HFFc6 (cell line): Measurements from ENCODE around the gene C20orf144. TPM values are rescaled to one million over a fixed set of nuclear protein-coding genes. Genes with fewer than 3 reads are reported as not detected.
A peak's percentile ranks its signal among the peaks of the same experiment; 100 is the strongest.

Source experiments
- DNase-seq: peaks from one replicate; pipeline ENCODE4 v3.0.0-alpha.2; 2018
- H3K27ac Mint-ChIP-seq: 2 replicates; pipeline ENCODE4 v1.8.0; 2020; ENCODE audit warnings: mild to moderate bottlenecking, mixed read lengths
- H3K27me3 Mint-ChIP-seq: 2 replicates; pipeline ENCODE4 v1.8.0; 2021; ENCODE audit warnings: mild to moderate bottlenecking, moderate library complexity, mixed read lengths; ENCODE audit not compliant: insufficient read depth
- H3K36me3 Mint-ChIP-seq: 2 replicates; pipeline ENCODE4 v1.8.0; 2021; ENCODE audit warnings: low read depth, mixed read lengths
- H3K4me1 Mint-ChIP-seq: 2 replicates; pipeline ENCODE4 v1.8.0; 2020; ENCODE audit warnings: low read depth, mixed read lengths
- H3K4me3 Mint-ChIP-seq: 2 replicates; pipeline ENCODE4 v1.8.0; 2020; ENCODE audit warnings: mild to moderate bottlenecking, moderate library complexity, mixed read lengths
- H3K9me3 Mint-ChIP-seq: 2 replicates; pipeline ENCODE4 v1.8.0; 2020; ENCODE audit warnings: mild to moderate bottlenecking, mixed read lengths
- total RNA-seq, 6 experiments: library from RNA; stranded (reverse); fragmentation: NEBNext Ultra II Directional; extraction: Animal tissue kit (Norgen Biotek cat#: 25700); gene quantifications; 2 replicates in 1 of 6; 3 replicates in 5 of 6; pipeline ENCODE4 v1.2.3, GENCODE V29; 2021
- TF ChIP-seq, protein P1 (sequence below): fragments of 200-600 bp; sonication (generic); IDR thresholded peaks from 2 replicates; pipeline ENCODE4 v1.5.0; 2021; ENCODE audit warnings: antibody characterized with exemption, mild to moderate bottlenecking

The C20orf144 gene
- total RNA-seq, 6 experiments from 2014 or later: 0.10 to 0.31 (median 0.23) TPM; not detected in 1

GRCh38 chr20:33667245-33667675 lies 5.1 kb downstream of the C20orf144 start:
- TF ChIP-seq, protein P1, sequence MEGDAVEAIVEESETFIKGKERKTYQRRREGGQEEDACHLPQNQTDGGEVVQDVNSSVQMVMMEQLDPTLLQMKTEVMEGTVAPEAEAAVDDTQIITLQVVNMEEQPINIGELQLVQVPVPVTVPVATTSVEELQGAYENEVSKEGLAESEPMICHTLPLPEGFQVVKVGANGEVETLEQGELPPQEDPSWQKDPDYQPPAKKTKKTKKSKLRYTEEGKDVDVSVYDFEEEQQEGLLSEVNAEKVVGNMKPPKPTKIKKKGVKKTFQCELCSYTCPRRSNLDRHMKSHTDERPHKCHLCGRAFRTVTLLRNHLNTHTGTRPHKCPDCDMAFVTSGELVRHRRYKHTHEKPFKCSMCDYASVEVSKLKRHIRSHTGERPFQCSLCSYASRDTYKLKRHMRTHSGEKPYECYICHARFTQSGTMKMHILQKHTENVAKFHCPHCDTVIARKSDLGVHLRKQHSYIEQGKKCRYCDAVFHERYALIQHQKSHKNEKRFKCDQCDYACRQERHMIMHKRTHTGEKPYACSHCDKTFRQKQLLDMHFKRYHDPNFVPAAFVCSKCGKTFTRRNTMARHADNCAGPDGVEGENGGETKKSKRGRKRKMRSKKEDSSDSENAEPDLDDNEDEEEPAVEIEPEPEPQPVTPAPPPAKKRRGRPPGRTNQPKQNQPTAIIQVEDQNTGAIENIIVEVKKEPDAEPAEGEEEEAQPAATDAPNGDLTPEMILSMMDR: no peak
- DNase-seq: no peak
- Mint-ChIP-seq H3K36me3 (0 out of 2 replicates have a peak, but pooled peaks cover 4% of the 10 kb centered on the region), H3K27me3 (peaks cover 2% of the 10 kb centered on the region), H3K27ac (peak overlapping the region; percentile 75), H3K4me3 (peak overlapping the region; percentile 79), H3K9me3 (no peaks in the 10 kb centered on the region), H3K4me1 (peaks cover 65% of the 10 kb centered on the region)

DNA sequence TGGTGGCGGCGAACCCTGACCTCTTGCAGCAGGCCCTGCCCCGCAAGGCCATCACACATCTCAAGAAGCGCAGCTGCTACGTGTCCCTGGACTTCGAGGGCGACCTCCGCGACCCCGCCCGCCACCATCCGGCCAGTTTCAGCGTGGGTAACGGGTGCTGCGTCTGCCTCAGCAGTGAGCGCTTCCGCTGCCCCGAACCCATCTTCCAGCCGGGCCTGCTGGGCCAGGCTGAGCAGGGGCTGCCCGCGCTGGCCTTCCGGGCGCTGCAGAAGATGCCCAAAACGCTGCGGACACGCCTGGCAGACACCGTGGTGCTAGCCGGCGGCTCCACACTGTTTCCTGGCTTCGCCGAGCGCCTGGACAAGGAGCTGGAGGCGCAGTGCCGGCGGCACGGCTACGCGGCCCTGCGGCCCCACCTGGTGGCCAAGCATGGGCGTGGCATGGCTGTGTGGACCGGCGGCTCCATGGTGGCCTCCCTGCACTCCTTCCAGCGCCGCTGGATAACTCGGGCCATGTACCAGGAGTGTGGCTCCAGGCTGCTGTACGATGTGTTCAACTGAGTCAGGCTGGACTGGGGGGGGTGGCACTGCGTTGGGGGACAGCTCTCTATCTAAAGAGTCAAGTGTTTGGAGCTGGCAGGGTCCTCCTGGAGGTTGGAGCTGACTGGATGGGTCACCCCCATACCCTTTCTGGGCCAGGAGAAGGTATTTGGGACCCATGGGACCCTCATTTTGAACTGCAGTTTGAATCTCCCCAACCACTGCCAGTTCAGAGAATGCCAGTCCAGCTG lies 5.7 kb downstream of the C20orf144 start:
- peak overlapping the region; percentile 75 for H3K27ac Mint-ChIP-seq
- peaks cover 65% of the 10 kb centered on the region for H3K4me1 Mint-ChIP-seq

GRCh38 chr20:33668466-33669155 lies 6.5 kb downstream of the C20orf144 start:
- Mint-ChIP-seq H3K27ac (no peak overlapping the region; the same call in 1 of the 2 replicates), H3K9me3 (no peaks in the 10 kb centered on the region), H3K36me3 (0 out of 2 replicates have a peak, but pooled peaks cover 4% of the 10 kb centered on the region), H3K4me3 (peak overlapping the region; percentile 61), H3K27me3 (peaks cover 2% of the 10 kb centered on the region), H3K4me1 (peaks cover 71% of the 10 kb centered on the region)
- no peak for DNase-seq
- TF ChIP-seq, protein P1: no peak

More for the DNA sequence above, 5.7 kb downstream of the C20orf144 start:
- TF ChIP-seq, protein P1: peak; percentile 91
- H3K9me3 Mint-ChIP-seq: no peaks in the 10 kb centered on the region
- peak overlapping the region; percentile 79 for H3K4me3 Mint-ChIP-seq
- H3K27me3 Mint-ChIP-seq: peaks cover 2% of the 10 kb centered on the region
- H3K36me3 Mint-ChIP-seq: 0 out of 2 replicates have a peak, but pooled peaks cover 4% of the 10 kb centered on the region
- peak; percentile 76 for DNase-seq

DNA sequence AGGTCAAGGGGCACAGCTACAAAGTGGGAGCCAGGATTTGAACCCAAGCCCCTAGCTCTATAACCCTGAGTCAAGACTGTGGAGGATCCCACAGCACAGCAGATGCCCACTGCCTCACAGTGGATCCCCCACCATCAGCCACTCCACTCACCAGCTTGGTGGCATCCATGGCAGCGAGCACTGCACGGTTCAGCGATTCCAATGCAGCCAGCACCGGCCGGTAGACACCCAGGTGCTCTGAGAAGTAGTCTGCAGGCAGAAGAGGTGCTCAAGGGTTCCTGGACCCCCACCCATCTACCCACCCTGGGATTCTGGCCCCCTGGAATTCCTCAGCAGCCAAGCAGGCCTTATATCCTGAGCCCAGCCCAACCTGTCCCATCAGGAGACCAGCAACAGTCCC lies 7.1 kb downstream of the C20orf144 start:
- H3K27me3 Mint-ChIP-seq: peaks cover 2% of the 10 kb centered on the region
- H3K36me3 Mint-ChIP-seq: 0 out of 2 replicates have a peak, but pooled peaks cover 4% of the 10 kb centered on the region
- H3K4me3 Mint-ChIP-seq: no peak overlapping the region

More for the DNA sequence above, 7.1 kb downstream of the C20orf144 start:
- H3K4me1 Mint-ChIP-seq: peaks cover 70% of the 10 kb centered on the region
- DNase-seq: no peak
- H3K27ac Mint-ChIP-seq: no peak overlapping the region
- H3K9me3 Mint-ChIP-seq: no peaks in the 10 kb centered on the region
- TF ChIP-seq, protein P1: no peak
